ENCODE measurements around the gene TM9SF1. TPM values are rescaled to one million over a fixed set of nuclear protein-coding genes. Genes with fewer than 3 reads are reported as not detected.

Gene TM9SF1
- total and polyA plus RNA-seq, 2 of the 13 experiments (the other 11 are each of a cell fraction or from before 2014, with no cell fraction given) = 83.2 to 110 TPM

DNA sequence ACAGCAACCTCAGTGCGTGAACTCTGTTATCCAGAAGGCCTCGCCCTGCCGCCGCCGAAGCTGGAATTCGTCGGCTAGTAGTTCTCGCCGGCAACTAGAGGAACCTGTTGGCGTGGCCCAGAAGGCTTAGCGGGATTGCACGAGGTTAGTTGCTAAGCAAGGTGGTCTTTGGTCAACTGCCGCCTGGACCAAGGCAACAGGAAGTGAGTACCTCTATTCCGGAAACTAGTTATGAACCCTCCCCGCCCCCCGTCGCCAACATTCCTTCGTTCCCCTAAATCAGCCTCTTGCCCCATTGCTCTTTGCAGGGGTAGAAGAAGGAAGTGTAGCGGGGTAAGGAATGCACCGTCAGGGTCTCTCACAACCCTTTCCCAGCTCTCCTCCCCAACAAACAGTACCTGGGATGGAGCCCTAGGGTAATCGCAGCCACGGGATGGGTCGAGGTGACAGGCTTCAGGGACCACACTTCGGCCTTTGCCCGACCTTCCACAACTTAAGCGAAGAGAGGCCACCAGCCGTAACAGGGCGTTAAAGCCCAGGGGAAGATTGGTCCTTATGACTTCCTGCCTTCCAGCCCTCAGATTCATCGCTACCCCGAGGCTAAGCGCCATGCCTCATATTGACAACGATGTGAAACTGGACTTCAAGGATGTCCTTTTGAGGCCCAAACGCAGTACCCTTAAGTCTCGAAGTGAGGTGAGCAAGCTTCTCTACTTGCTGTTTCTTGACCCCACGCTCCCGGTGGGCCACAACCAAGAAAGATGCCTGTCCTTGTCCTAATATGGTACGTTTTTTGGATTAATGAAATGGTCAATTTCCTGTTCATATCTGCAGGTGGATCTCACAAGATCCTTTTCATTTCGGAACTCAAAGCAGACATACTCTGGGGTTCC is 37.6 kb upstream of the TM9SF1 start, which contains the start of gene GMPR2 (continued):
- TF ChIP-seq CEBPZ (IDR thresholded peaks at IDR 0.05; ENCODE audit: low read length) (no peak), GATA4 (IDR thresholded peaks at IDR 0.05; ENCODE audit: borderline replicate concordance, low read depth) (peak; percentile 39; the same call in 1 of the 2 replicates), CTCF (CRISPR knock-in tag; IDR thresholded peaks at IDR 0.05) (no peak; the same call in none of the 2 replicates), YY1 (IDR thresholded peaks at IDR 0.05; ENCODE audit: insufficient read depth, insufficient replicate concordance, low read depth, low read length) (peak; percentile 41), AKAP8 (CRISPR knock-in tag; IDR thresholded peaks at IDR 0.05) (peak; percentile 77), KLF13 (CRISPR knock-in tag; IDR thresholded peaks at IDR 0.05) (peak; percentile 17; the same call in 1 of the 2 replicates), NFKB2 (CRISPR knock-in tag; IDR thresholded peaks at IDR 0.05; ENCODE audit: borderline replicate concordance) (peak; percentile 95), SALL2 (CRISPR knock-in tag; IDR thresholded peaks at IDR 0.05) (0 out of 2 replicates have a peak, but pooled peaks have one; percentile 83), ZNF746 (CRISPR knock-in tag; IDR thresholded peaks at IDR 0.05) (0 out of 2 replicates have a peak, but pooled peaks have one; percentile 8), ZNF432 (CRISPR knock-in tag; IDR thresholded peaks at IDR 0.05; ENCODE audit: borderline replicate concordance) (peak; percentile 37; the same call in 1 of the 2 replicates), TEF (CRISPR knock-in tag; IDR thresholded peaks at IDR 0.05) (peak; percentile 77; the same call in 1 of the 2 replicates), ZNF616 (CRISPR knock-in tag; IDR thresholded peaks at IDR 0.05; ENCODE audit: low read depth) (peak; percentile 91), BCL6 (CRISPR knock-in tag; IDR thresholded peaks at IDR 0.05) (0 out of 2 replicates have a peak, but pooled peaks have one; percentile 22), HBP1 (CRISPR knock-in tag; IDR thresholded peaks at IDR 0.05; ENCODE audit: low read depth) (peak; percentile 97), ETS1 (CRISPR knock-in tag; IDR thresholded peaks at IDR 0.05) (peak; percentile 82; the same call in 1 of the 2 replicates), BORCS8-MEF2B (CRISPR knock-in tag; IDR thresholded peaks at IDR 0.05) (peak; percentile 74), ZMYM3 (CRISPR knock-in tag; IDR thresholded peaks at IDR 0.05) (no peak)
- TF ChIP-seq, protein P1, sequence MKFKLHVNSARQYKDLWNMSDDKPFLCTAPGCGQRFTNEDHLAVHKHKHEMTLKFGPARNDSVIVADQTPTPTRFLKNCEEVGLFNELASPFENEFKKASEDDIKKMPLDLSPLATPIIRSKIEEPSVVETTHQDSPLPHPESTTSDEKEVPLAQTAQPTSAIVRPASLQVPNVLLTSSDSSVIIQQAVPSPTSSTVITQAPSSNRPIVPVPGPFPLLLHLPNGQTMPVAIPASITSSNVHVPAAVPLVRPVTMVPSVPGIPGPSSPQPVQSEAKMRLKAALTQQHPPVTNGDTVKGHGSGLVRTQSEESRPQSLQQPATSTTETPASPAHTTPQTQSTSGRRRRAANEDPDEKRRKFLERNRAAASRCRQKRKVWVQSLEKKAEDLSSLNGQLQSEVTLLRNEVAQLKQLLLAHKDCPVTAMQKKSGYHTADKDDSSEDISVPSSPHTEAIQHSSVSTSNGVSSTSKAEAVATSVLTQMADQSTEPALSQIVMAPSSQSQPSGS (CRISPR knock-in tag; IDR thresholded peaks at IDR 0.05) = peak; percentile 11
